H9 (cell line): ENCODE measurements around the gene LEPR. TPM values are rescaled to one million over a fixed set of nuclear protein-coding genes. Genes with fewer than 3 reads are reported as not detected.

Experiments used
- DNase-seq: peaks from one replicate; pipeline ENCODE4 v3.0.0-alpha.2; 2017
- H2AFZ ChIP-seq: one replicate; pipeline ENCODE4 v1.6.1; 2013; ENCODE audit warnings: mild to moderate bottlenecking, low read length, control low read depth, moderate library complexity
- H2AK5ac ChIP-seq: 2 replicates; pipeline ENCODE4 v1.6.1; 2013; ENCODE audit warnings: low read length, control low read depth, mixed read lengths; ENCODE audit not compliant: insufficient read length
- H2BK120ac ChIP-seq: one replicate; pipeline ENCODE4 v1.6.1; 2013; ENCODE audit warnings: low read depth, mild to moderate bottlenecking, low read length, control low read depth, inconsistent platforms; ENCODE audit not compliant: poor library complexity, severe bottlenecking
- H2BK12ac ChIP-seq: 2 replicates; pipeline ENCODE4 v1.6.1; 2013; ENCODE audit warnings: low read length, control low read depth, mixed read lengths, low read depth; ENCODE audit not compliant: insufficient read length
- H2BK15ac ChIP-seq: 2 replicates; pipeline ENCODE4 v1.6.1; 2013; ENCODE audit warnings: low read depth, low read length, control low read depth
- H2BK20ac ChIP-seq: one replicate; pipeline ENCODE4 v1.6.1; 2013; ENCODE audit warnings: low read depth, mild to moderate bottlenecking, low read length, control low read depth, inconsistent platforms; ENCODE audit not compliant: poor library complexity, severe bottlenecking
- H2BK5ac ChIP-seq: 2 replicates; pipeline ENCODE4 v1.6.1; 2013; ENCODE audit warnings: low read length, control low read depth, mixed read lengths; ENCODE audit not compliant: insufficient read length
- H3K14ac ChIP-seq: 2 replicates; pipeline ENCODE4 v1.6.1; 2013; ENCODE audit warnings: low read length, control low read depth; ENCODE audit not compliant: insufficient read depth
- H3K18ac ChIP-seq: 2 replicates; pipeline ENCODE4 v1.6.1; 2013; ENCODE audit warnings: low read depth, mild to moderate bottlenecking, mixed read lengths, low read length, control low read depth; ENCODE audit not compliant: insufficient read length
- H3K23ac ChIP-seq: 2 replicates; pipeline ENCODE4 v1.6.1; 2013; ENCODE audit warnings: low read length, control low read depth, mixed read lengths, low read depth; ENCODE audit not compliant: insufficient read length
- H3K23me2 ChIP-seq: 2 replicates; pipeline ENCODE4 v1.6.1; 2013; ENCODE audit warnings: low read depth, mild to moderate bottlenecking, mixed read lengths, low read length, control low read depth; ENCODE audit not compliant: insufficient read length, poor library complexity, severe bottlenecking
- H3K27ac ChIP-seq: 2 replicates; pipeline ENCODE4 v1.5.1; 2013; ENCODE audit warnings: low read length, control low read depth, mixed read lengths, low read depth; ENCODE audit not compliant: insufficient read length
- H3K27me3 ChIP-seq: 2 replicates; pipeline ENCODE4 v1.6.1; 2013; ENCODE audit warnings: low read length, control low read depth, inconsistent platforms; ENCODE audit not compliant: insufficient read depth
- H3K4ac ChIP-seq: 2 replicates; pipeline ENCODE4 v1.6.1; 2013; ENCODE audit warnings: low read depth, mild to moderate bottlenecking, control low read depth, inconsistent platforms, low read length, moderate library complexity
- H3K4me1 ChIP-seq: 2 replicates; pipeline ENCODE4 v1.6.1; 2013; ENCODE audit warnings: low read length, control low read depth, inconsistent platforms; ENCODE audit not compliant: insufficient read depth
- H3K4me2 ChIP-seq: 2 replicates; pipeline ENCODE4 v1.6.1; 2013; ENCODE audit warnings: low read length, control low read depth, mixed read lengths; ENCODE audit not compliant: insufficient read length, insufficient read depth
- H3K56ac ChIP-seq: 2 replicates; pipeline ENCODE4 v1.6.1; 2013; ENCODE audit warnings: low read depth, mild to moderate bottlenecking, mixed read lengths, low read length, control low read depth; ENCODE audit not compliant: insufficient read length
- H3K79me1 ChIP-seq: 2 replicates; pipeline ENCODE4 v1.6.1; 2013; ENCODE audit warnings: low read depth, mild to moderate bottlenecking, moderate library complexity, low read length, control low read depth, inconsistent platforms; ENCODE audit not compliant: insufficient read depth, poor library complexity, severe bottlenecking
- H3K79me2 ChIP-seq: 2 replicates; pipeline ENCODE4 v1.6.1; 2013; ENCODE audit warnings: low read length, control low read depth, inconsistent platforms; ENCODE audit not compliant: insufficient read depth
- H3K9ac ChIP-seq: 2 replicates; pipeline ENCODE4 v1.6.1; 2013; ENCODE audit warnings: low read length, control low read depth, mixed read lengths; ENCODE audit not compliant: insufficient read length; ENCODE audit errors: extremely low read depth
- H3K9me3 ChIP-seq: one replicate; pipeline ENCODE4 v1.6.1; 2013; ENCODE audit warnings: low read depth, low read length, inconsistent platforms; ENCODE audit not compliant: control insufficient read depth
- H3T11ph ChIP-seq: one replicate; pipeline ENCODE4 v1.6.1; 2013; ENCODE audit warnings: mild to moderate bottlenecking, low read length, control low read depth, inconsistent platforms
- H4K20me1 ChIP-seq: one replicate; pipeline ENCODE4 v1.6.1; 2013; ENCODE audit not compliant: control insufficient read depth, insufficient read length, insufficient read depth
- H4K5ac ChIP-seq: 2 replicates; pipeline ENCODE4 v1.6.1; 2013; ENCODE audit warnings: low read depth, mild to moderate bottlenecking, mixed read lengths, low read length, control low read depth; ENCODE audit not compliant: insufficient read length
- H4K8ac ChIP-seq: replicated peaks from 2 replicates; pipeline ENCODE4 v1.6.1; 2013; ENCODE audit warnings: low read length, control low read depth, mixed read lengths, low read depth; ENCODE audit not compliant: insufficient read length
- H4K91ac ChIP-seq: 2 replicates; pipeline ENCODE4 v1.6.1; 2013; ENCODE audit warnings: low read depth, mild to moderate bottlenecking, moderate library complexity, mixed read lengths, low read length, control low read depth; ENCODE audit not compliant: insufficient read length
- H3K27ac Mint-ChIP-seq, 3 experiments: 2 replicates in 2 of 3; 3 replicates in 1 of 3; pipeline ENCODE4 v1.8.0; 2020 to 2021; ENCODE audit warnings: mixed read lengths in 3 of 3, mild to moderate bottlenecking in 1 of 3, moderate library complexity in 1 of 3
- H3K27me3 Mint-ChIP-seq: 2 replicates; pipeline ENCODE4 v1.8.0; 2021; ENCODE audit warnings: low read depth, mild to moderate bottlenecking, moderate library complexity, mixed read lengths
- H3K36me3 Mint-ChIP-seq, 3 experiments: 2 replicates in 2 of 3; 3 replicates in 1 of 3; pipeline ENCODE4 v1.8.0; 2020 to 2021; ENCODE audit warnings: low read depth in 3 of 3, mixed read lengths in 3 of 3; ENCODE audit not compliant: insufficient read depth in 1 of 3
- H3K4me1 Mint-ChIP-seq, 2 experiments: 2 replicates each; pipeline ENCODE4 v1.8.0; 2020; ENCODE audit warnings: mixed read lengths in 2 of 2
- H3K4me3 Mint-ChIP-seq, 2 experiments: 2 replicates in 1 of 2; 3 replicates in 1 of 2; pipeline ENCODE4 v1.8.0; 2020 to 2021; ENCODE audit warnings: mild to moderate bottlenecking in 2 of 2, mixed read lengths in 2 of 2, moderate library complexity in 1 of 2
- H3K9me3 Mint-ChIP-seq, 2 experiments: 2 replicates in 1 of 2; 3 replicates in 1 of 2; pipeline ENCODE4 v1.8.0; 2020; ENCODE audit warnings: mild to moderate bottlenecking in 2 of 2, mixed read lengths in 2 of 2, moderate library complexity in 1 of 2
- WGBS: extraction: QIAGEN DNeasy Blood & Tissue Kit; methylation state at CpG from one replicate; pipeline ENCODE4 v1.1.7; 2013; ENCODE audit warnings: missing lambda C conversion rate, low lambda C conversion rate, mixed read lengths; ENCODE audit not compliant: insufficient read length; ENCODE audit errors: extremely low coverage; 5-methylcytosine and 5-hydroxymethylcytosine counted together
- total RNA-seq: library from RNA; stranded (reverse); gene quantifications from 2 replicates; pipeline ENCODE4 v1.2.1, GENCODE V29; 2021
- TF ChIP-seq, protein P1 (sequence below): fragments of 200-600 bp; sonication (generic); conservative IDR thresholded peaks from 3 replicates; pipeline ENCODE4 v1.8.0; 2021; ENCODE audit warnings: antibody characterized with exemption, mild to moderate bottlenecking

LEPR gene
- total RNA-seq, 1 experiment from 2014 or later, result 3.3 TPM

DNA sequence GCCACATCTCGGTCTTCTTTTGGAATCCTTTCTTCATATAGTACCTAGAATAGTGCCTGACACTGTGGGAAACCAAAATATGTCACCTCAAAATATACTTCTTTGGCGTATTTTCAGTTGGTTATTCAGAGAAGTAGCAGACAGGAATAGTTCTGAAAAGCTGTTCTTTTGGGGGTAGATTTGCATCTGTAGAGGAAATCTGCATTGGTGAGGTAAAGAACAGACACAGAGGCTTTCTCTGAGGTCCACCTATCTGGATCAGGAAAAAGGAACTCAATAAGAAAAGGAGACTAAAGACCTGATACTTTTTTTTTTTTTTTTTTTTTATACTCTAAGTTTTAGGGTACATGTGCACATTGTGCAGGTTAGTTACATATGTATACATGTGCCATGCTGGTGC, 23.2 kb downstream of the LEPR start:
- no peak overlapping the region for H2BK5ac ChIP-seq
- H3K27me3 ChIP-seq, result no peaks in the 10 kb centered on the region
- H4K20me1 ChIP-seq, result no peaks in the 10 kb centered on the region
- no peak overlapping the region for H3K14ac ChIP-seq
- DNase-seq, result no peak
- no peak overlapping the region for H2AFZ ChIP-seq
- no peak overlapping the region for H3K18ac ChIP-seq
- WGBS, result no CpG with 5 or more reads among the region's 2 CpGs
- no peak overlapping the region for H2BK12ac ChIP-seq
- Mint-ChIP-seq H3K27me3 (0 out of 2 replicates have a peak, but pooled peaks cover 2% of the 10 kb centered on the region), H3K9me3 (peaks cover 12% of the 10 kb centered on the region in 2 experiments), H3K27ac (peak overlapping the region in 1 of 3 experiments; percentile 62; a peak in 1 of 7 replicates), H3K4me3 (no peak overlapping the region), H3K36me3 (peaks cover 0 to 20% (median 7%) of the 10 kb centered on the region in 3 experiments; a peak in 4 of 7 replicates), H3K4me1 (peaks cover 38 to 42% of the 10 kb centered on the region in 2 experiments)
- no peak overlapping the region for H2BK120ac ChIP-seq
- no peak overlapping the region for H2AK5ac ChIP-seq
- H3K23me2 ChIP-seq, result no peaks in the 10 kb centered on the region
- no peak overlapping the region for H4K5ac ChIP-seq
- no peaks in the 10 kb centered on the region for H3K79me2 ChIP-seq
- no peak overlapping the region for H2BK15ac ChIP-seq
- no peak overlapping the region for H3K27ac ChIP-seq
- no peak overlapping the region for H3T11ph ChIP-seq
- H3K9ac ChIP-seq, result no peak overlapping the region
- H3K4me2 ChIP-seq, result no peak overlapping the region
- H2BK20ac ChIP-seq, result no peak overlapping the region
- H3K4me1 ChIP-seq, result peaks cover 5% of the 10 kb centered on the region; the same call in 1 of the 2 replicates
- H4K91ac ChIP-seq, result no peak overlapping the region
- H3K4ac ChIP-seq, result no peak overlapping the region
- H4K8ac ChIP-seq, result no peak overlapping the region
- TF ChIP-seq, protein P1, sequence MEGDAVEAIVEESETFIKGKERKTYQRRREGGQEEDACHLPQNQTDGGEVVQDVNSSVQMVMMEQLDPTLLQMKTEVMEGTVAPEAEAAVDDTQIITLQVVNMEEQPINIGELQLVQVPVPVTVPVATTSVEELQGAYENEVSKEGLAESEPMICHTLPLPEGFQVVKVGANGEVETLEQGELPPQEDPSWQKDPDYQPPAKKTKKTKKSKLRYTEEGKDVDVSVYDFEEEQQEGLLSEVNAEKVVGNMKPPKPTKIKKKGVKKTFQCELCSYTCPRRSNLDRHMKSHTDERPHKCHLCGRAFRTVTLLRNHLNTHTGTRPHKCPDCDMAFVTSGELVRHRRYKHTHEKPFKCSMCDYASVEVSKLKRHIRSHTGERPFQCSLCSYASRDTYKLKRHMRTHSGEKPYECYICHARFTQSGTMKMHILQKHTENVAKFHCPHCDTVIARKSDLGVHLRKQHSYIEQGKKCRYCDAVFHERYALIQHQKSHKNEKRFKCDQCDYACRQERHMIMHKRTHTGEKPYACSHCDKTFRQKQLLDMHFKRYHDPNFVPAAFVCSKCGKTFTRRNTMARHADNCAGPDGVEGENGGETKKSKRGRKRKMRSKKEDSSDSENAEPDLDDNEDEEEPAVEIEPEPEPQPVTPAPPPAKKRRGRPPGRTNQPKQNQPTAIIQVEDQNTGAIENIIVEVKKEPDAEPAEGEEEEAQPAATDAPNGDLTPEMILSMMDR, result no peak
- no peak overlapping the region for H3K56ac ChIP-seq
- H3K9me3 ChIP-seq, result no peaks in the 10 kb centered on the region
- H3K23ac ChIP-seq, result no peak overlapping the region
- H3K79me1 ChIP-seq, result no peaks in the 10 kb centered on the region
